ENCODE results near the gene APBB2.

The APBB2 gene

GRCh38 chr4:41216294-41217019 is 2.1 kb upstream of the APBB2 start:
- peak; percentile 72 for FAIRE-seq
- peak; percentile 82 for DNase-seq (ENCODE audit: insufficient read length, low spot score)

GRCh38 chr4:41215969-41216293 is 1.6 kb upstream of the APBB2 start:
- DNase-seq (ENCODE audit: insufficient read length, low spot score), result no peak
- FAIRE-seq, result no peak

GRCh38 chr4:41215155-41215554 is 813 bp upstream of the APBB2 start:
- no peak for FAIRE-seq
- DNase-seq (ENCODE audit: insufficient read length, low spot score), result no peak

- FAIRE-seq (no peak), DNase-seq (ENCODE audit: insufficient read length, low spot score) (no peak)
Measured at GRCh38 chr4:41214825-41215146, 444 bp upstream of the APBB2 start.

GRCh38 chr4:41213625-41214135 is 662 bp downstream of the APBB2 start:
- FAIRE-seq (no peak), DNase-seq (ENCODE audit: insufficient read length, low spot score) (no peak)

GRCh38 chr4:41212616-41213203 is 1.6 kb downstream of the APBB2 start:
- FAIRE-seq, result peak; percentile 44
- no peak for DNase-seq (ENCODE audit: insufficient read length, low spot score)

- no peak for DNase-seq (ENCODE audit: insufficient read length, low spot score)
Measured at GRCh38 chr4:41211951-41212615, 2.3 kb downstream of the APBB2 start.

GRCh38 chr4:41209901-41210300 is 4.4 kb downstream of the APBB2 start:
- no peak for FAIRE-seq

More at GRCh38 chr4:41211951-41212615, 2.3 kb downstream of the APBB2 start:
- no peak for FAIRE-seq

GRCh38 chr4:41209187-41209586 is 5.2 kb downstream of the APBB2 start:
- no peak for FAIRE-seq
- DNase-seq (ENCODE audit: insufficient read length, low spot score), result no peak

More at GRCh38 chr4:41209901-41210300, 4.4 kb downstream of the APBB2 start:
- no peak for DNase-seq (ENCODE audit: insufficient read length, low spot score)

- DNase-seq (ENCODE audit: insufficient read length, low spot score) (no peak), FAIRE-seq (no peak)
Measured at GRCh38 chr4:41207291-41207831, 7.0 kb downstream of the APBB2 start.

- DNase-seq (ENCODE audit: insufficient read length, low spot score), result no peak
- FAIRE-seq, result no peak
Measured at GRCh38 chr4:41205854-41206460, 8.4 kb downstream of the APBB2 start.

- FAIRE-seq, result no peak
- DNase-seq (ENCODE audit: insufficient read length, low spot score), result no peak
Measured at GRCh38 chr4:41205130-41205529, 9.2 kb downstream of the APBB2 start.

GRCh38 chr4:41204400-41204978 is 9.9 kb downstream of the APBB2 start:
- no peak for DNase-seq (ENCODE audit: insufficient read length, low spot score)

GRCh38 chr4:41203841-41204240 is 10.5 kb downstream of the APBB2 start:
- DNase-seq (ENCODE audit: insufficient read length, low spot score), result no peak
- no peak for FAIRE-seq

More at GRCh38 chr4:41204400-41204978, 9.9 kb downstream of the APBB2 start:
- FAIRE-seq, result no peak

GRCh38 chr4:41202820-41203568 is 11.3 kb downstream of the APBB2 start:
- DNase-seq (ENCODE audit: insufficient read length, low spot score) (no peak), FAIRE-seq (peak; percentile 60)

GRCh38 chr4:41202356-41202755 is 12.0 kb downstream of the APBB2 start:
- DNase-seq (ENCODE audit: insufficient read length, low spot score) (no peak), FAIRE-seq (no peak)

- no peak for FAIRE-seq
- DNase-seq (ENCODE audit: insufficient read length, low spot score), result no peak
Measured at GRCh38 chr4:41200486-41201017, 13.8 kb downstream of the APBB2 start.

GRCh38 chr4:41199788-41200187 is 14.6 kb downstream of the APBB2 start:
- no peak for FAIRE-seq
- DNase-seq (ENCODE audit: insufficient read length, low spot score), result no peak

GRCh38 chr4:41197996-41198395 is 16.3 kb downstream of the APBB2 start:
- no peak for DNase-seq (ENCODE audit: insufficient read length, low spot score)
- peak; percentile 58 for FAIRE-seq

- DNase-seq (ENCODE audit: insufficient read length, low spot score) (no peak), FAIRE-seq (no peak)
Measured at GRCh38 chr4:41197495-41197894, 16.8 kb downstream of the APBB2 start.

Measured in GM19239 (cell line).